ENCODE measurements around the gene PTPN6. TPM values are rescaled to one million over a fixed set of nuclear protein-coding genes. Genes with fewer than 3 reads are reported as not detected.

PTPN6 gene
- total and polyA plus RNA-seq, 2 of the 8 experiments (the other 6 are each of a cell fraction or from before 2014, with no cell fraction given), result 16.3 to 28.4 TPM

- no peak for DNase-seq (ENCODE audit: low read depth in 1 of 2, low spot score in 2 of 2)
- Histone ChIP-seq H4K5ac (ENCODE audit: insufficient read length, low read depth, low read length) (no peak overlapping the region), H2AK5ac (ENCODE audit: low read depth, low read length) (0 out of 2 replicates have a peak overlapping the region, but pooled peaks have one; percentile 24), H3K9me3 (ENCODE audit: insufficient read depth in 2 of 2, low read depth in 1 of 2, low read length in 1 of 2) (no peaks in the 10 kb centered on the region), H4K8ac (ENCODE audit: extremely low read depth, insufficient read depth, low read length) (no peak overlapping the region), H3K4me3 (ENCODE audit: extremely low read depth in 1 of 4, insufficient read depth in 2 of 4, low read depth in 3 of 4, low read length in 4 of 4) (no peak overlapping the region), H3K56ac (replicated peaks; ENCODE audit: insufficient read length, low read depth, low read length) (no peak overlapping the region), H2BK120ac (replicated peaks; ENCODE audit: low read depth, low read length) (no peak overlapping the region), H2BK20ac (ENCODE audit: low read length) (no peak overlapping the region), H2BK12ac (ENCODE audit: low read depth, low read length) (no peak overlapping the region), H3K4me2 (ENCODE audit: insufficient read depth in 1 of 2, low read depth in 2 of 2, low read length in 2 of 2) (no peak overlapping the region), H3K27me3 (replicated peaks in 1 of 4; ENCODE audit: control insufficient read depth in 3 of 4, extremely low read depth in 1 of 4, insufficient read depth in 3 of 4, low read length in 3 of 4) (no peaks in the 10 kb centered on the region), H4K20me1 (replicated peaks in 1 of 2; ENCODE audit: control insufficient read depth in 1 of 2, insufficient read depth in 2 of 2, low read length in 2 of 2) (no peaks in the 10 kb centered on the region), H3K27ac (ENCODE audit: low read depth, low read length) (no peak overlapping the region), H3K4me1 (replicated peaks in 1 of 4; ENCODE audit: control insufficient read depth in 3 of 4, insufficient read depth in 4 of 4, low read length in 3 of 4) (peaks cover 3 to 25% (median 18%) of the 10 kb centered on the region in 4 experiments), H2AFZ (ENCODE audit: low read length) (no peak overlapping the region), H3K23me2 (ENCODE audit: low read depth, low read length) (peaks cover 1% of the 10 kb centered on the region; the same call in 1 of the 2 replicates), H3K36me3 (ENCODE audit: control insufficient read depth in 2 of 4, insufficient read depth in 4 of 4, low read length in 3 of 4) (no peaks in the 10 kb centered on the region), H3K79me2 (ENCODE audit: control insufficient read depth in 1 of 2, insufficient read depth in 2 of 2, low read length in 2 of 2) (no peaks in the 10 kb centered on the region), H3K23ac (ENCODE audit: insufficient read length) (no peak overlapping the region), H3K14ac (ENCODE audit: insufficient read length) (no peak overlapping the region), H2BK15ac (ENCODE audit: low read length) (no peak overlapping the region), H3K9ac (replicated peaks in 1 of 4; ENCODE audit: extremely low read depth in 1 of 4, low read depth in 3 of 4, low read length in 3 of 4) (no peak overlapping the region), H3K79me1 (ENCODE audit: low read depth, low read length) (no peaks in the 10 kb centered on the region), H3K18ac (ENCODE audit: extremely low read depth, low read length) (no peak overlapping the region), H4K91ac (replicated peaks; ENCODE audit: insufficient read length, low read length) (no peak overlapping the region), H3K4ac (replicated peaks; ENCODE audit: insufficient read length, low read depth, low read length) (no peak overlapping the region), H2BK5ac (ENCODE audit: low read depth, low read length) (no peak overlapping the region; the same call in 1 of the 2 replicates)
- WGBS, 2 experiments (ENCODE audit: extremely low coverage in 1 of 2, insufficient coverage in 1 of 2, insufficient read length in 1 of 2, insufficient replicate concordance in 2 of 2, low coverage in 1 of 2, low lambda C conversion rate in 2 of 2, missing lambda C conversion rate in 1 of 2), result 96% methylated on average over 20 of the region's 20 CpGs; no CpG with 5 or more reads in 1 of the 2 experiments
- no peak for TF ChIP-seq CHD1 (IDR thresholded peaks at IDR 0.05; ENCODE audit: low read depth, low read length)
- no peak for TF ChIP-seq CTCF (IDR thresholded peaks at IDR 0.05; ENCODE audit: control extremely low read depth in 1 of 3, insufficient read depth in 1 of 3, low read depth in 1 of 3, low read length in 3 of 3)
- no peak for TF ChIP-seq GTF2F1 (IDR thresholded peaks at IDR 0.05; ENCODE audit: borderline replicate concordance, low read depth, low read length)
- no peak for TF ChIP-seq KDM5A (IDR thresholded peaks at IDR 0.05; ENCODE audit: low read length)
- no peak for TF ChIP-seq JUN (IDR thresholded peaks at IDR 0.05; ENCODE audit: low read depth, low read length)
- no peak for TF ChIP-seq POLR2AphosphoS5 (IDR thresholded peaks at IDR 0.05; ENCODE audit: low read depth, low read length)
- no peak for TF ChIP-seq SIN3A (conservative IDR thresholded peaks at IDR 0.05 in 1 of 2, IDR thresholded peaks at IDR 0.05 in 1 of 2; ENCODE audit: low read depth in 1 of 2, low read length in 2 of 2)
- ChIA-PET CTCF (ENCODE audit: partially characterized antibody) (interaction anchor here (0.7 to 12.2 kb wide), 5 partner anchors 11 to 88 kb away, joined by 3 to 277 read pairs (median 4); partner anchors contain the start of genes C12orf57 and RNU7-1), POLR2A (ENCODE audit: partially characterized antibody) (interaction anchor here (30.5 to 44.0 kb wide), 2 partner anchors 12 kb away, joined by 1596 read pairs; partner anchors contain the start of genes ATN1, C12orf57, EMG1 and PHB2)
- FAIRE-seq, result no peak
These were observed 6.1 kb downstream of the PTPN6 start for GRCh38 chr12:6957151-6957701.
